H9 (cell line): Measurements from ENCODE around the gene LMO1. TPM values are rescaled to one million over a fixed set of nuclear protein-coding genes. Genes with fewer than 3 reads are reported as not detected.

Experiments used
- DNase-seq: peaks from one replicate; pipeline ENCODE4 v3.0.0-alpha.2; 2017
- H2AFZ ChIP-seq: one replicate; pipeline ENCODE4 v1.6.1; 2013; ENCODE audit warnings: mild to moderate bottlenecking, low read length, control low read depth, moderate library complexity
- H2AK5ac ChIP-seq: 2 replicates; pipeline ENCODE4 v1.6.1; 2013; ENCODE audit warnings: low read length, control low read depth, mixed read lengths; ENCODE audit not compliant: insufficient read length
- H2BK120ac ChIP-seq: one replicate; pipeline ENCODE4 v1.6.1; 2013; ENCODE audit warnings: low read depth, mild to moderate bottlenecking, low read length, control low read depth, inconsistent platforms; ENCODE audit not compliant: poor library complexity, severe bottlenecking
- H2BK12ac ChIP-seq: 2 replicates; pipeline ENCODE4 v1.6.1; 2013; ENCODE audit warnings: low read length, control low read depth, mixed read lengths, low read depth; ENCODE audit not compliant: insufficient read length
- H2BK15ac ChIP-seq: 2 replicates; pipeline ENCODE4 v1.6.1; 2013; ENCODE audit warnings: low read depth, low read length, control low read depth
- H2BK20ac ChIP-seq: one replicate; pipeline ENCODE4 v1.6.1; 2013; ENCODE audit warnings: low read depth, mild to moderate bottlenecking, low read length, control low read depth, inconsistent platforms; ENCODE audit not compliant: poor library complexity, severe bottlenecking
- H2BK5ac ChIP-seq: 2 replicates; pipeline ENCODE4 v1.6.1; 2013; ENCODE audit warnings: low read length, control low read depth, mixed read lengths; ENCODE audit not compliant: insufficient read length
- H3K14ac ChIP-seq: 2 replicates; pipeline ENCODE4 v1.6.1; 2013; ENCODE audit warnings: low read length, control low read depth; ENCODE audit not compliant: insufficient read depth
- H3K18ac ChIP-seq: 2 replicates; pipeline ENCODE4 v1.6.1; 2013; ENCODE audit warnings: low read depth, mild to moderate bottlenecking, mixed read lengths, low read length, control low read depth; ENCODE audit not compliant: insufficient read length
- H3K23ac ChIP-seq: 2 replicates; pipeline ENCODE4 v1.6.1; 2013; ENCODE audit warnings: low read length, control low read depth, mixed read lengths, low read depth; ENCODE audit not compliant: insufficient read length
- H3K23me2 ChIP-seq: 2 replicates; pipeline ENCODE4 v1.6.1; 2013; ENCODE audit warnings: low read depth, mild to moderate bottlenecking, mixed read lengths, low read length, control low read depth; ENCODE audit not compliant: insufficient read length, poor library complexity, severe bottlenecking
- H3K27ac ChIP-seq: 2 replicates; pipeline ENCODE4 v1.5.1; 2013; ENCODE audit warnings: low read length, control low read depth, mixed read lengths, low read depth; ENCODE audit not compliant: insufficient read length
- H3K27me3 ChIP-seq: 2 replicates; pipeline ENCODE4 v1.6.1; 2013; ENCODE audit warnings: low read length, control low read depth, inconsistent platforms; ENCODE audit not compliant: insufficient read depth
- H3K4ac ChIP-seq: 2 replicates; pipeline ENCODE4 v1.6.1; 2013; ENCODE audit warnings: low read depth, mild to moderate bottlenecking, control low read depth, inconsistent platforms, low read length, moderate library complexity
- H3K4me1 ChIP-seq: 2 replicates; pipeline ENCODE4 v1.6.1; 2013; ENCODE audit warnings: low read length, control low read depth, inconsistent platforms; ENCODE audit not compliant: insufficient read depth
- H3K4me2 ChIP-seq: 2 replicates; pipeline ENCODE4 v1.6.1; 2013; ENCODE audit warnings: low read length, control low read depth, mixed read lengths; ENCODE audit not compliant: insufficient read length, insufficient read depth
- H3K56ac ChIP-seq: 2 replicates; pipeline ENCODE4 v1.6.1; 2013; ENCODE audit warnings: low read depth, mild to moderate bottlenecking, mixed read lengths, low read length, control low read depth; ENCODE audit not compliant: insufficient read length
- H3K79me1 ChIP-seq: 2 replicates; pipeline ENCODE4 v1.6.1; 2013; ENCODE audit warnings: low read depth, mild to moderate bottlenecking, moderate library complexity, low read length, control low read depth, inconsistent platforms; ENCODE audit not compliant: insufficient read depth, poor library complexity, severe bottlenecking
- H3K79me2 ChIP-seq: 2 replicates; pipeline ENCODE4 v1.6.1; 2013; ENCODE audit warnings: low read length, control low read depth, inconsistent platforms; ENCODE audit not compliant: insufficient read depth
- H3K9ac ChIP-seq: 2 replicates; pipeline ENCODE4 v1.6.1; 2013; ENCODE audit warnings: low read length, control low read depth, mixed read lengths; ENCODE audit not compliant: insufficient read length; ENCODE audit errors: extremely low read depth
- H3K9me3 ChIP-seq: one replicate; pipeline ENCODE4 v1.6.1; 2013; ENCODE audit warnings: low read depth, low read length, inconsistent platforms; ENCODE audit not compliant: control insufficient read depth
- H3T11ph ChIP-seq: one replicate; pipeline ENCODE4 v1.6.1; 2013; ENCODE audit warnings: mild to moderate bottlenecking, low read length, control low read depth, inconsistent platforms
- H4K20me1 ChIP-seq: one replicate; pipeline ENCODE4 v1.6.1; 2013; ENCODE audit not compliant: control insufficient read depth, insufficient read length, insufficient read depth
- H4K5ac ChIP-seq: 2 replicates; pipeline ENCODE4 v1.6.1; 2013; ENCODE audit warnings: low read depth, mild to moderate bottlenecking, mixed read lengths, low read length, control low read depth; ENCODE audit not compliant: insufficient read length
- H4K8ac ChIP-seq: replicated peaks from 2 replicates; pipeline ENCODE4 v1.6.1; 2013; ENCODE audit warnings: low read length, control low read depth, mixed read lengths, low read depth; ENCODE audit not compliant: insufficient read length
- H4K91ac ChIP-seq: 2 replicates; pipeline ENCODE4 v1.6.1; 2013; ENCODE audit warnings: low read depth, mild to moderate bottlenecking, moderate library complexity, mixed read lengths, low read length, control low read depth; ENCODE audit not compliant: insufficient read length
- H3K27ac Mint-ChIP-seq, 3 experiments: 2 replicates in 2 of 3; 3 replicates in 1 of 3; pipeline ENCODE4 v1.8.0; 2020 to 2021; ENCODE audit warnings: mixed read lengths in 3 of 3, mild to moderate bottlenecking in 1 of 3, moderate library complexity in 1 of 3
- H3K27me3 Mint-ChIP-seq: 2 replicates; pipeline ENCODE4 v1.8.0; 2021; ENCODE audit warnings: low read depth, mild to moderate bottlenecking, moderate library complexity, mixed read lengths
- H3K36me3 Mint-ChIP-seq, 3 experiments: 2 replicates in 2 of 3; 3 replicates in 1 of 3; pipeline ENCODE4 v1.8.0; 2020 to 2021; ENCODE audit warnings: low read depth in 3 of 3, mixed read lengths in 3 of 3; ENCODE audit not compliant: insufficient read depth in 1 of 3
- H3K4me1 Mint-ChIP-seq, 2 experiments: 2 replicates each; pipeline ENCODE4 v1.8.0; 2020; ENCODE audit warnings: mixed read lengths in 2 of 2
- H3K4me3 Mint-ChIP-seq, 2 experiments: 2 replicates in 1 of 2; 3 replicates in 1 of 2; pipeline ENCODE4 v1.8.0; 2020 to 2021; ENCODE audit warnings: mild to moderate bottlenecking in 2 of 2, mixed read lengths in 2 of 2, moderate library complexity in 1 of 2
- H3K9me3 Mint-ChIP-seq, 2 experiments: 2 replicates in 1 of 2; 3 replicates in 1 of 2; pipeline ENCODE4 v1.8.0; 2020; ENCODE audit warnings: mild to moderate bottlenecking in 2 of 2, mixed read lengths in 2 of 2, moderate library complexity in 1 of 2
- CTCF ChIP-seq: fragments of 200-600 bp; sonication (generic); conservative IDR thresholded peaks from 3 replicates; pipeline ENCODE4 v1.8.0; 2021; ENCODE audit warnings: antibody characterized with exemption, mild to moderate bottlenecking
- WGBS: extraction: QIAGEN DNeasy Blood & Tissue Kit; methylation state at CpG from one replicate; pipeline ENCODE4 v1.1.7; 2013; ENCODE audit warnings: missing lambda C conversion rate, low lambda C conversion rate, mixed read lengths; ENCODE audit not compliant: insufficient read length; ENCODE audit errors: extremely low coverage; 5-methylcytosine and 5-hydroxymethylcytosine counted together
- total RNA-seq: library from RNA; stranded (reverse); gene quantifications from 2 replicates; pipeline ENCODE4 v1.2.1, GENCODE V29; 2021

Gene LMO1
- total RNA-seq, 1 experiment from 2014 or later, result 0.50 TPM

- Histone ChIP-seq H3K23me2 (no peaks in the 10 kb centered on the region), H3K4me2 (no peak overlapping the region), H4K5ac (no peak overlapping the region), H3K27ac (no peak overlapping the region), H3K79me1 (no peaks in the 10 kb centered on the region), H3K23ac (no peak overlapping the region), H3K79me2 (no peaks in the 10 kb centered on the region), H2BK12ac (no peak overlapping the region), H3K14ac (no peak overlapping the region), H2BK20ac (no peak overlapping the region), H2BK5ac (no peak overlapping the region), H4K8ac (no peak overlapping the region), H4K20me1 (no peaks in the 10 kb centered on the region), H4K91ac (no peak overlapping the region), H3K4me1 (no peaks in the 10 kb centered on the region), H3K18ac (no peak overlapping the region), H2BK120ac (no peak overlapping the region), H3K27me3 (no peaks in the 10 kb centered on the region), H2AK5ac (no peak overlapping the region), H2AFZ (no peak overlapping the region), H3K9me3 (no peaks in the 10 kb centered on the region), H3K56ac (no peak overlapping the region), H3K4ac (no peak overlapping the region), H3K9ac (no peak overlapping the region), H2BK15ac (no peak overlapping the region), H3T11ph (no peak overlapping the region)
- WGBS, result no CpG with 5 or more reads among the region's 20 CpGs
- no peaks in the 10 kb centered on the region for H3K36me3 Mint-ChIP-seq
- no peak for TF ChIP-seq CTCF
- no peaks in the 10 kb centered on the region for H3K9me3 Mint-ChIP-seq
- DNase-seq, result peak; percentile 39
- peak overlapping the region in 1 of 3 experiments; percentile 88; a peak in 1 of 7 replicates for H3K27ac Mint-ChIP-seq
- H3K27me3 Mint-ChIP-seq, result peaks cover 9% of the 10 kb centered on the region
- H3K4me3 Mint-ChIP-seq, result no peak overlapping the region
- H3K4me1 Mint-ChIP-seq, result peaks cover 15 to 18% of the 10 kb centered on the region in 2 experiments
Measured at GRCh38 chr11:8207080-8208000, 56.3 kb downstream of the LMO1 start.
